Kidney epithelial cell (primary cell): Measurements from ENCODE around the gene PRDX3. TPM values are rescaled to one million over a fixed set of nuclear protein-coding genes. Genes with fewer than 3 reads are reported as not detected.

Experiments used
- DNase-seq: peaks from one replicate; pipeline ENCODE4 v3.0.0-alpha.2; 2010; ENCODE audit warnings: low read depth
- H3K27me3 ChIP-seq: 2 replicates; pipeline ENCODE4 v1.6.0; 2011; ENCODE audit warnings: low read length; ENCODE audit not compliant: control insufficient read depth, insufficient read depth
- H3K36me3 ChIP-seq: 2 replicates; pipeline ENCODE4 v1.5.1; 2011; ENCODE audit warnings: low read length; ENCODE audit not compliant: control insufficient read depth, insufficient read depth
- H3K4me3 ChIP-seq: 2 replicates; pipeline ENCODE4 v1.5.1; 2011; ENCODE audit warnings: low read depth, mild to moderate bottlenecking, control low read depth, low read length
- total RNA-seq: library from RNA; depleted of rRNA; stranded (reverse); fragments of >200 nt; gene quantifications from 2 replicates; pipeline ENCODE4 v1.2.3, GENCODE V29; 2015
- TF ChIP-seq, protein P1 (sequence below): IDR thresholded peaks from 2 replicates; pipeline ENCODE4 v1.5.1; 2011; ENCODE audit warnings: mild to moderate bottlenecking, moderate library complexity, low read length, control low read depth, inconsistent platforms; ENCODE audit not compliant: insufficient read depth, poor library complexity, severe bottlenecking

The PRDX3 gene
- 136 and 143 TPM in 2 replicates for total RNA-seq

DNA sequence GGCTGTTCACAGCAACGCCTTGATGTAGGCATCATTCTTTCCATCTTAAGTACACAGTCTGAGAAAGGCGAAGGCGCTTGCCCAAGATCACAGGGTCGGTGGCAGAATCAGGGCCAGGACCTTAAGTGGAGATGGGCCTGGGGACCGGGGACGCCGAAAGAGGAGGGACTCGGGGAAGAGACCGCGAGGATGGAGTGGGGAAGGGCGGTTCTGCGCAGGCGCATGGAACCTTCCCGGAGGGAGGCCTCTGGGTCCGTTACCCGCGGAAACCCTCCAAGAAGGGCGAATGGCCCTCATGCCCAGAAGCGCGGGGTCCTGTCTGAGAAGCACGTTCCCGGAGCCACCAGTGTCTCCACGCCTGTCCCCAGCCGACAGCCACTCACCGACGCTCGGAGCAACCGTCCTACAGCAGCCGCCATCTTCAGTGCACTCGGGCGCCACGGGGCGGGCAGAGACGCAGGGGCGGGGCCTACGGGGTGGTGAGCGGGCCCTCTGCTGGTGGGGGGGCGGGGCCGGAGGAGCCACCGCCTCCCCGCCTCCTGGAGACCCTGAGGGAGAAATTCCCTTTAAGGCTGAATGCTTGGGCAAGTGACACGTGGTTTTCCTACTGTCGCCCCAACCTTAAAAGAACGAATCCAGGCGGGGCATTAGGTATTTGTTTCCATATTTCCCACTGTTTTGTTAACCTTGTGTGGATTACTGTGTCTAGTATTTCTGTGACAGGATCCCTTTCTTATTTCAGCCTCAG lies at the start of gene PRDX3:
Gene PRDX3 (minus strand): TSS at position 441 of the 748 bp plus-strand sequence. CDS start 22 bp downstream, at position 419.
- Histone ChIP-seq H3K27me3 (no peaks in the 10 kb centered on the region), H3K36me3 (no peaks in the 10 kb centered on the region), H3K4me3 (peak within 1 kb of the TSS; percentile 81)
- DNase-seq, result peak; percentile 52
- TF ChIP-seq, protein P1, sequence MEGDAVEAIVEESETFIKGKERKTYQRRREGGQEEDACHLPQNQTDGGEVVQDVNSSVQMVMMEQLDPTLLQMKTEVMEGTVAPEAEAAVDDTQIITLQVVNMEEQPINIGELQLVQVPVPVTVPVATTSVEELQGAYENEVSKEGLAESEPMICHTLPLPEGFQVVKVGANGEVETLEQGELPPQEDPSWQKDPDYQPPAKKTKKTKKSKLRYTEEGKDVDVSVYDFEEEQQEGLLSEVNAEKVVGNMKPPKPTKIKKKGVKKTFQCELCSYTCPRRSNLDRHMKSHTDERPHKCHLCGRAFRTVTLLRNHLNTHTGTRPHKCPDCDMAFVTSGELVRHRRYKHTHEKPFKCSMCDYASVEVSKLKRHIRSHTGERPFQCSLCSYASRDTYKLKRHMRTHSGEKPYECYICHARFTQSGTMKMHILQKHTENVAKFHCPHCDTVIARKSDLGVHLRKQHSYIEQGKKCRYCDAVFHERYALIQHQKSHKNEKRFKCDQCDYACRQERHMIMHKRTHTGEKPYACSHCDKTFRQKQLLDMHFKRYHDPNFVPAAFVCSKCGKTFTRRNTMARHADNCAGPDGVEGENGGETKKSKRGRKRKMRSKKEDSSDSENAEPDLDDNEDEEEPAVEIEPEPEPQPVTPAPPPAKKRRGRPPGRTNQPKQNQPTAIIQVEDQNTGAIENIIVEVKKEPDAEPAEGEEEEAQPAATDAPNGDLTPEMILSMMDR, result no peak

DNA sequence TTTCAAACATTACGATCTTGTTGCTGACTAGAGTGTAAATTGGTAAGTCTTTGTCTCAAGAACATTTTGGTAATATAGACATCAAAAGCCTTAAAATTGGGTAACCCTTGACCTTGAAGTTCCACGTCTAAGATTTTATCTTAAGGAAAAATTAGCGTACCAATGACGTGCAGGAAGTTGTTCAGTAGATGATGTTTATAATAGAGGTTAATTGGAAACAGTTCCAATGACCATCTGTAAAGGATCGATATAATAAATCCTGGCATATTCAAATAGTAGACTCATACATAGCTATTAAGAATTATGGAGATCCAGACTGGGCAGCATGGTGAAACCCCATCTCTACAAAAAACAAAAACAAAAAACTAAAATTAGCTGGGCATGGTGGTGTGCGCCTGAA lies 49.2 kb upstream of the PRDX3 start:
- H3K27me3 ChIP-seq, result no peaks in the 10 kb centered on the region
- no peak for DNase-seq
- TF ChIP-seq, protein P1, result no peak
- H3K36me3 ChIP-seq, result no peaks in the 10 kb centered on the region
- H3K4me3 ChIP-seq, result no peak overlapping the region

DNA sequence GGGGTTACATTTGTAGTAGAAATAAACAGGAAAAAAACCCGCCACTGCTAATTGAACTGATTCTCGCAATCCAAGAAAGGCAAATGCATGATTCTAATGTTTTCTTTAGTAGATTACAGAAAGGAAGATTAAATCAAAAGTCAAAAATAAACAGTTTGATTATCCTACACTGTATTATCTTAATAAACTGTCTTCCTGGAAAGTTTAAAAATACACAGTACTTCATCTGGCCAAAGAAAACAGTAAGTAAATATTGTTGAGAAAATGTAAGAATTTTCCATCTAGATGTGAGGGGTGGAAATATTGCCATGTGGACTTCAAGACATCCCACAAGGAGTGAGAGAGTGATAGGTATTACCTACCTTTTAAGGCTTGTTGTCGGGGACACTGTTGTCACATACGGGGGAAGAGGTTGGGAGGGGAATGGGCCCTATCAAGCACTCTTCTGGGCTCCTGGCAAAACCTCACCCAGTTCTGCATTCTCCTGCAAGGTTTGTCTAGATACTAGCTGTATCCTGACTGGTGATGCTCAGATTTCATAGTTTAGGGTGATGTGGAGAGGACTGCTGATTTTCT lies 46.6 kb upstream of the PRDX3 start:
- no peak overlapping the region for H3K4me3 ChIP-seq

DNA sequence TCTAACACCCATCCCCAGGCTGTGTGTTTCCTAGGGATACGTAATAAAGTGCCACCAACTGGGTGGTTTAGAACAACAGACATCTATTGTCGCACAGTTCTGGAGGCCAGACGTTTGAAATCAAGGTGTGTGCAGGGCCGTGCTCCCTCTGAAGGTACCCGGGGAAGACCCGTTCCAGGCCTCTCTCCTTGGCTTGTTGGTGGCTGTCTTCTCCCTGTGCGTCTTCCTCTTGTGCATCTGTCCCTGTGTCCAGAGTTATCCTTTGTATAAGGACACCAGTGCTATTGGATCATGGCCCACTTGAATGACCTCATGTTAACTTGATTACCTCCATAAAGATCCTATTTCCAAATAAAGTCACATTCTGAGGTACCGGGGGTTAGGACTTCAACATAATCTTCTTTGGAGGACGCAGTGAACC lies 44.4 kb upstream of the PRDX3 start:
- no peak for DNase-seq
- Histone ChIP-seq H3K4me3 (no peak overlapping the region), H3K27me3 (no peaks in the 10 kb centered on the region), H3K36me3 (no peaks in the 10 kb centered on the region)
- TF ChIP-seq, protein P1, result no peak

More for the DNA sequence above, 46.6 kb upstream of the PRDX3 start:
- H3K36me3 ChIP-seq, result no peaks in the 10 kb centered on the region
- DNase-seq, result no peak
- H3K27me3 ChIP-seq, result no peaks in the 10 kb centered on the region
- TF ChIP-seq, protein P1, result no peak

DNA sequence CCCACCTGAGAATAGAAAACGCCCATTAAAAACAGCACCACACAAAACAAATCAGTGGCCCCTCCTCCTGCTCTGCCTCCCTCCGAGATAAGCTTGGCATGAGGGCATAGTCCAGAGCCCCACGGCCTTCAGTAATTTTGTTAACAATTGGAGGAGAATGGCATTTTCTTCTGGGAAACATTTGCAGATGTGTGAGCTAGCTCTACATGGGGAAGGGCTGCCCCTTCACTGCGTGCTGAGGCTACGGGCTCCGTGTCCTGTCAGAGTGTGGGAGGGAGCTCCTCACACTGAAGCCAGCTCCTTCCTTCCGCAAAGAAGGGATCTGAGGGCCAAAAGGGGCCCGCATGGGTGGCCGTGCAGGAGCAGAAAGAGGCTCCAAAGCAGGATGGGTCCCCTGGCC lies 43.9 kb upstream of the PRDX3 start:
- no peak for DNase-seq
- TF ChIP-seq, protein P1, result no peak
- no peaks in the 10 kb centered on the region for H3K27me3 ChIP-seq
- H3K36me3 ChIP-seq, result no peaks in the 10 kb centered on the region
- H3K4me3 ChIP-seq, result no peak overlapping the region
